IMR-90 (cell line): ENCODE data around the gene DBT. TPM values are rescaled to one million over a fixed set of nuclear protein-coding genes. Genes with fewer than 3 reads are reported as not detected.

Source experiments
- ATAC-seq: fragments of 200-7000 bp; cut with Tn5 transposase; 2 replicates; pipeline ENCODE4 v1.9.1; 2020; ENCODE audit warnings: low read depth, mild to moderate bottlenecking, moderate library complexity
- BruUV-seq: library from RNA; stranded (reverse); fragments of 400-500 nt; replicated peaks from 2 replicates; lab custom pipeline; 2021; lab: Mats Ljungman, UMichigan
- CTCF ChIA-PET: fragments of 300-600 bp; formaldehyde crosslinking; extraction: SDS; loops from one replicate; lab custom pipeline; 2021; ENCODE audit warnings: antibody characterized with exemption; lab: Yijun Ruan, JAX
- POLR2A ChIA-PET: fragments of 300-600 bp; sonication (Branson Sonifier 250); formaldehyde crosslinking; loops from one replicate; lab custom pipeline; 2022; ENCODE audit warnings: antibody characterized with exemption; ENCODE audit not compliant: unreplicated experiment; lab: Charles Lee
- DNase-seq: peaks from one replicate; pipeline ENCODE4 v3.0.0; 2013
- H2AFZ ChIP-seq: replicated peaks from 2 replicates; pipeline ENCODE3; 2013; ENCODE audit warnings: low read length, mild to moderate bottlenecking; ENCODE audit not compliant: poor library complexity
- H2AK5ac ChIP-seq: 2 replicates; pipeline ENCODE4 v1.6.1; 2013; ENCODE audit warnings: low read depth, low read length, inconsistent platforms
- H2AK9ac ChIP-seq: replicated peaks from 2 replicates; pipeline ENCODE3; 2013; ENCODE audit warnings: mild to moderate bottlenecking, low read depth, low read length, moderate library complexity; ENCODE audit not compliant: poor library complexity
- H2BK120ac ChIP-seq: 2 replicates; pipeline ENCODE4 v1.6.1; 2013; ENCODE audit warnings: low read depth, low read length, inconsistent platforms
- H2BK15ac ChIP-seq: 3 replicates; pipeline ENCODE4 v1.6.1; 2013; ENCODE audit warnings: low read depth, low read length, inconsistent platforms
- H2BK20ac ChIP-seq: 2 replicates; pipeline ENCODE4 v1.6.1; 2013; ENCODE audit warnings: low read depth, mild to moderate bottlenecking, inconsistent platforms, low read length, moderate library complexity
- H2BK5ac ChIP-seq: 2 replicates; pipeline ENCODE4 v1.6.1; 2013; ENCODE audit warnings: mild to moderate bottlenecking, low read depth, low read length, inconsistent platforms; ENCODE audit not compliant: poor library complexity, severe bottlenecking
- H3K14ac ChIP-seq: replicated peaks from 2 replicates; pipeline ENCODE4 v1.6.1; 2013; ENCODE audit warnings: low read depth, low read length, inconsistent platforms
- H3K18ac ChIP-seq: 2 replicates; pipeline ENCODE4 v1.6.1; 2013; ENCODE audit warnings: low read depth, low read length, control low read depth
- H3K23ac ChIP-seq: 2 replicates; pipeline ENCODE4 v1.6.1; 2013; ENCODE audit warnings: low read depth, low read length, inconsistent platforms
- H3K27ac ChIP-seq: 2 replicates; pipeline ENCODE4 v1.5.1; 2013; ENCODE audit warnings: mild to moderate bottlenecking, control low read depth, low read length; ENCODE audit not compliant: insufficient read depth
- H3K27me3 ChIP-seq: 2 replicates; pipeline ENCODE4 v1.6.1; 2013; ENCODE audit warnings: low read length; ENCODE audit not compliant: control insufficient read depth, insufficient read depth
- H3K36me3 ChIP-seq: 2 replicates; pipeline ENCODE4 v1.6.1; 2013; ENCODE audit warnings: low read length, mixed read lengths; ENCODE audit not compliant: control insufficient read depth, insufficient read depth
- H3K4ac ChIP-seq: 2 replicates; pipeline ENCODE4 v1.6.1; 2013; ENCODE audit warnings: low read depth, low read length, inconsistent platforms
- H3K4me1 ChIP-seq: 2 replicates; pipeline ENCODE4 v1.6.1; 2013; ENCODE audit warnings: low read length, mixed read lengths; ENCODE audit not compliant: control insufficient read depth, insufficient read depth
- H3K4me2 ChIP-seq: 2 replicates; pipeline ENCODE4 v1.6.1; 2013; ENCODE audit warnings: low read depth, mild to moderate bottlenecking, control low read depth, low read length, moderate library complexity
- H3K4me3 ChIP-seq: 2 replicates; pipeline ENCODE4 v1.5.1; 2013; ENCODE audit warnings: low read depth, mild to moderate bottlenecking, control low read depth, low read length, moderate library complexity; ENCODE audit not compliant: insufficient read depth
- H3K56ac ChIP-seq: 2 replicates; pipeline ENCODE4 v1.6.1; 2013; ENCODE audit warnings: low read length, inconsistent platforms; ENCODE audit not compliant: insufficient read depth; ENCODE audit errors: extremely low read depth
- H3K79me1 ChIP-seq, 2 experiments: 2 replicates each; pipeline ENCODE4 v1.6.1; 2013; ENCODE audit warnings: low read length in 2 of 2, inconsistent platforms in 1 of 2, low read depth in 1 of 2
- H3K9ac ChIP-seq: 2 replicates; pipeline ENCODE4 v1.6.1; 2013; ENCODE audit warnings: low read depth, low read length, control low read depth
- H3K9me1 ChIP-seq: 2 replicates; pipeline ENCODE4 v1.6.1; 2013; ENCODE audit warnings: low read length, inconsistent platforms; ENCODE audit not compliant: insufficient read depth
- H3K9me3 ChIP-seq: 2 replicates; pipeline ENCODE4 v1.6.1; 2013; ENCODE audit warnings: low read length; ENCODE audit not compliant: control insufficient read depth, insufficient read depth
- H4K20me1 ChIP-seq: 2 replicates; pipeline ENCODE4 v1.6.1; 2013; ENCODE audit warnings: low read length, inconsistent platforms; ENCODE audit not compliant: insufficient read depth
- H4K5ac ChIP-seq: 2 replicates; pipeline ENCODE4 v1.6.1; 2013; ENCODE audit warnings: mild to moderate bottlenecking, low read depth, low read length, control low read depth
- H4K8ac ChIP-seq, 2 experiments: 2 replicates each; pipeline ENCODE4 v1.6.1; 2013; ENCODE audit warnings: low read depth in 2 of 2, low read length in 2 of 2, control low read depth in 1 of 2, inconsistent platforms in 1 of 2
- H4K91ac ChIP-seq: 2 replicates; pipeline ENCODE4 v1.6.1; 2013; ENCODE audit warnings: low read depth, low read length, inconsistent platforms; ENCODE audit not compliant: insufficient read depth
- FOS ChIP-seq: fragments of 150-350 bp; IDR thresholded peaks from 2 replicates; pipeline ENCODE4 v1.6.1; 2016; ENCODE audit warnings: low read depth, low read length
- MAZ ChIP-seq: IDR thresholded peaks from 2 replicates; pipeline ENCODE4 v1.6.1; 2012; ENCODE audit warnings: low read depth, mild to moderate bottlenecking, low read length, improper control_type of control experiment, moderate library complexity, borderline replicate concordance
- POLR2A ChIP-seq: IDR thresholded peaks from 2 replicates; pipeline ENCODE4 v1.6.1; 2012; ENCODE audit warnings: mild to moderate bottlenecking, low read depth, low read length
- WGBS, 2 experiments: methylation state at CpG; one replicate each; pipeline versions ENCODE4 v1.1.5 to v1.1.7; 2013; ENCODE audit warnings: missing lambda C conversion rate in 2 of 2; ENCODE audit not compliant: insufficient read length in 1 of 2; ENCODE audit errors: extremely low coverage in 2 of 2; 5-methylcytosine and 5-hydroxymethylcytosine counted together
- dilution Hi-C: fragments of 300-500 bp; cut with HindIII; formaldehyde crosslinking; loops from one replicate; pipeline ENCODE4 v1.14.3; 2018; ENCODE audit warnings: low sequenced_read_pairs; ENCODE audit not compliant: unreplicated experiment
- in situ Hi-C: fragments of 300-500 bp; cut with MboI; formaldehyde crosslinking; loops from 3 replicates; pipeline ENCODE4 v1.14.3; 2019; ENCODE audit warnings: low sequenced_read_pairs, inconsistent platforms, mixed read lengths
- intact Hi-C: fragments of 100-400 bp; cut with micrococcal nuclease; formaldehyde crosslinking; loops from 2 replicates; pipeline ENCODE4 v1.10.0; 2022
- polyA plus RNA-seq, 3 experiments: library from polyadenylated mRNA; depleted of rRNA; stranded (reverse); fragments of >200 nt; gene quantifications; 2 replicates each; pipeline ENCODE4 v1.2.3, GENCODE V29; 2012; ENCODE audit warnings: low replicate concordance in 1 of 3
- total RNA-seq: library from RNA; depleted of rRNA; stranded (reverse); fragments of >200 nt; gene quantifications from 2 replicates; pipeline ENCODE4 v1.2.3, GENCODE V29; 2012
- TF ChIP-seq, protein P1 (sequence below): conservative IDR thresholded peaks from 2 replicates; pipeline ENCODE4 v1.5.1; 2012; ENCODE audit warnings: mild to moderate bottlenecking, low read depth, low read length, improper control_type of control experiment
- TF ChIP-seq, protein P2 (sequence below): fragments of 150-350 bp; IDR thresholded peaks from 2 replicates; pipeline ENCODE4 v1.6.1; 2016; ENCODE audit warnings: low read depth, mild to moderate bottlenecking, low read length, moderate library complexity, borderline replicate concordance

DBT gene
- total and polyA plus RNA-seq, 2 of the 4 experiments (the other 2 are of a cell fraction), result 3.4 to 3.8 TPM

DNA sequence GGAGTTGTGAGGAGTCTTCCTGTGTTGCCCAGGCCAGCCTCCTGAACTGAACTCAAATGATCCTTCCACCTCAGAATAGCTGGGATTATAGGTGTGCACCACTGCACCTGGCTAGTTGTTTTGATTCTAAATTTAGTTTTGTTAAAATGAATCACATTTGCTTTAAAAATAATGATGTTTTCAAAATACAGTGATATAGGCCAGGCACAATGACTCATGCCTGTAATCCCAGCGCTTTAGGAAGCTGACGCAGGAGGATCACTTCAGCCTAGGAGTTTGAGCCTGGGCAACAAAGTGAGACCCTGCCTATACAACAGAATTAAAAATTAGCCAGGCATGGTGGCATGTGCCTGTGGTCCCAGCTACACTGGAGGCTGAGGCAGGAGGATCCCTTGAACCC lies 40.7 kb upstream of the DBT start:
- Histone ChIP-seq H3K27ac (no peak overlapping the region), H4K5ac (no peak overlapping the region), H3K27me3 (no peaks in the 10 kb centered on the region), H3K9me3 (no peaks in the 10 kb centered on the region), H2BK5ac (no peak overlapping the region), H3K4me2 (no peak overlapping the region), H2BK15ac (no peak overlapping the region), H3K56ac (no peak overlapping the region), H2AK9ac (no peak overlapping the region), H2BK120ac (no peak overlapping the region), H3K36me3 (peaks cover 34% of the 10 kb centered on the region), H4K8ac (no peak overlapping the region), H4K20me1 (no peaks in the 10 kb centered on the region), H3K18ac (no peak overlapping the region), H3K79me1 (peaks cover 0 to 3% of the 10 kb centered on the region in 2 experiments; a peak in 1 of 4 replicates), H2AK5ac (no peak overlapping the region), H3K9ac (no peak overlapping the region), H3K4ac (no peak overlapping the region), H3K23ac (no peak overlapping the region), H3K4me3 (no peak overlapping the region), H3K9me1 (no peaks in the 10 kb centered on the region), H4K91ac (no peak overlapping the region), H2BK20ac (no peak overlapping the region), H3K4me1 (no peaks in the 10 kb centered on the region), H3K14ac (no peak overlapping the region), H2AFZ (no peak overlapping the region)
- dilution Hi-C loops, result no loop called here
- ChIA-PET CTCF (interaction anchor here (0.6 to 0.9 kb wide), 4 partner anchors 20 to 499 kb away, joined by 4 to 7 read pairs (median 6); no protein-coding TSS in a partner anchor), POLR2A (interaction anchor here (0.7 kb wide), 1 partner anchor 49 kb away, joined by 4 read pairs; no protein-coding TSS in a partner anchor)
- intact Hi-C loops, result loop anchor here (5.0 kb wide), 1 partner anchor 167 kb away; no protein-coding TSS in a partner anchor
- no CpG with 5 or more reads among the region's 2 CpGs for WGBS, 2 experiments
- TF ChIP-seq POLR2A, result no peak
- TF ChIP-seq, protein P1, sequence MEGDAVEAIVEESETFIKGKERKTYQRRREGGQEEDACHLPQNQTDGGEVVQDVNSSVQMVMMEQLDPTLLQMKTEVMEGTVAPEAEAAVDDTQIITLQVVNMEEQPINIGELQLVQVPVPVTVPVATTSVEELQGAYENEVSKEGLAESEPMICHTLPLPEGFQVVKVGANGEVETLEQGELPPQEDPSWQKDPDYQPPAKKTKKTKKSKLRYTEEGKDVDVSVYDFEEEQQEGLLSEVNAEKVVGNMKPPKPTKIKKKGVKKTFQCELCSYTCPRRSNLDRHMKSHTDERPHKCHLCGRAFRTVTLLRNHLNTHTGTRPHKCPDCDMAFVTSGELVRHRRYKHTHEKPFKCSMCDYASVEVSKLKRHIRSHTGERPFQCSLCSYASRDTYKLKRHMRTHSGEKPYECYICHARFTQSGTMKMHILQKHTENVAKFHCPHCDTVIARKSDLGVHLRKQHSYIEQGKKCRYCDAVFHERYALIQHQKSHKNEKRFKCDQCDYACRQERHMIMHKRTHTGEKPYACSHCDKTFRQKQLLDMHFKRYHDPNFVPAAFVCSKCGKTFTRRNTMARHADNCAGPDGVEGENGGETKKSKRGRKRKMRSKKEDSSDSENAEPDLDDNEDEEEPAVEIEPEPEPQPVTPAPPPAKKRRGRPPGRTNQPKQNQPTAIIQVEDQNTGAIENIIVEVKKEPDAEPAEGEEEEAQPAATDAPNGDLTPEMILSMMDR, result no peak
- TF ChIP-seq, protein P2, sequence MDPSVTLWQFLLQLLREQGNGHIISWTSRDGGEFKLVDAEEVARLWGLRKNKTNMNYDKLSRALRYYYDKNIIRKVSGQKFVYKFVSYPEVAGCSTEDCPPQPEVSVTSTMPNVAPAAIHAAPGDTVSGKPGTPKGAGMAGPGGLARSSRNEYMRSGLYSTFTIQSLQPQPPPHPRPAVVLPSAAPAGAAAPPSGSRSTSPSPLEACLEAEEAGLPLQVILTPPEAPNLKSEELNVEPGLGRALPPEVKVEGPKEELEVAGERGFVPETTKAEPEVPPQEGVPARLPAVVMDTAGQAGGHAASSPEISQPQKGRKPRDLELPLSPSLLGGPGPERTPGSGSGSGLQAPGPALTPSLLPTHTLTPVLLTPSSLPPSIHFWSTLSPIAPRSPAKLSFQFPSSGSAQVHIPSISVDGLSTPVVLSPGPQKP, result no peak
- no peak for TF ChIP-seq MAZ
- TF ChIP-seq FOS, result no peak
- in situ Hi-C loops, result no loop called here
- no TSS peak for BruUV-seq
- DNase-seq (peak; percentile 6), ATAC-seq (no peak)
